Endothelial cell of umbilical vein (primary cell): ENCODE results near the gene CCT2. TPM values are rescaled to one million over a fixed set of nuclear protein-coding genes. Genes with fewer than 3 reads are reported as not detected.

Source experiments
- BruUV-seq: library from RNA; stranded (reverse); fragments of 400-500 nt; replicated peaks from 2 replicates; lab custom pipeline; 2021; lab: Mats Ljungman, UMichigan
- CTCF ChIA-PET: fragments of 300-600, 350-600 bp; sonication (Branson Sonifier 250); formaldehyde crosslinking; loops from one replicate; lab custom pipeline; 2021; ENCODE audit warnings: antibody characterized with exemption, inconsistent platforms; lab: Charles Lee
- POLR2A ChIA-PET: fragments of 300-600, 350-600 bp; sonication (Branson Sonifier 250); formaldehyde crosslinking; loops from one replicate; lab custom pipeline; 2021; ENCODE audit warnings: antibody characterized with exemption, inconsistent platforms; lab: Charles Lee
- DNase-seq: peaks from one replicate; pipeline ENCODE4 v3.0.0-alpha.2; 2011; ENCODE audit warnings: low read depth, low spot score
- FAIRE-seq: peaks from 2 replicates; lab custom pipeline; 2011; peaks lifted over from hg19 to GRCh38; lab: Jason Lieb, UNC
- H2AFZ ChIP-seq: 2 replicates; pipeline ENCODE4 v1.6.0; 2012; ENCODE audit warnings: low read depth, low read length, control low read depth, inconsistent platforms
- H3K27ac ChIP-seq: 2 replicates; pipeline ENCODE4 v1.5.1; 2011; ENCODE audit warnings: low read depth, mild to moderate bottlenecking, control low read depth, low read length, moderate library complexity; ENCODE audit not compliant: insufficient read depth
- H3K27me3 ChIP-seq, 2 experiments: 2 replicates each; pipeline versions ENCODE4 v1.6.0 to v1.6.1; 2011; ENCODE audit warnings: low read length in 2 of 2, mixed read lengths in 1 of 2; ENCODE audit not compliant: control insufficient read depth in 2 of 2, insufficient read depth in 2 of 2
- H3K36me3 ChIP-seq, 2 experiments: 2 replicates in 1 of 2; 3 replicates in 1 of 2; pipeline ENCODE4 v1.5.1; 2011; ENCODE audit warnings: low read length in 2 of 2, mild to moderate bottlenecking in 1 of 2, moderate library complexity in 1 of 2; ENCODE audit not compliant: control insufficient read depth in 2 of 2, insufficient read depth in 2 of 2; ENCODE audit errors: extremely low read depth in 1 of 2
- H3K4me1 ChIP-seq: 3 replicates; pipeline ENCODE4 v1.5.1; 2011; ENCODE audit warnings: mild to moderate bottlenecking, low read length; ENCODE audit not compliant: control insufficient read depth, insufficient read depth; ENCODE audit errors: extremely low read depth
- H3K4me2 ChIP-seq: 2 replicates; pipeline ENCODE4 v1.6.1; 2011; ENCODE audit warnings: low read length, control low read depth, mixed read lengths; ENCODE audit not compliant: insufficient read depth
- H3K4me3 ChIP-seq, 3 experiments: fragments of 200-600 bp in 1 of 3; sonication (generic), shearing (Covaris generic) in 1 of 3; replicated peaks in 1 of 3; 2 replicates each; pipeline ENCODE4 v1.5.1; 2011 to 2016; ENCODE audit warnings: control low read depth in 3 of 3, low read length in 3 of 3, mild to moderate bottlenecking in 2 of 3, inconsistent platforms in 1 of 3, low read depth in 1 of 3, moderate library complexity in 1 of 3; ENCODE audit not compliant: insufficient read depth in 1 of 3
- H3K79me2 ChIP-seq: 2 replicates; pipeline ENCODE4 v1.6.0; 2012; ENCODE audit warnings: low read length, inconsistent platforms; ENCODE audit not compliant: control insufficient read depth, insufficient read depth
- H3K9ac ChIP-seq: replicated peaks from 2 replicates; pipeline ENCODE3; 2011; ENCODE audit warnings: low read length, control low read depth; ENCODE audit not compliant: insufficient read depth; ENCODE audit errors: extremely low read depth
- H3K9me1 ChIP-seq: replicated peaks from 3 replicates; pipeline ENCODE4 v1.6.0; 2011; ENCODE audit warnings: mild to moderate bottlenecking, low read length; ENCODE audit not compliant: control insufficient read depth, insufficient read depth; ENCODE audit errors: extremely low read depth
- H3K9me3 ChIP-seq: replicated peaks from 2 replicates; pipeline ENCODE4 v1.5.1; 2012; ENCODE audit warnings: low read length, inconsistent platforms; ENCODE audit not compliant: control insufficient read depth, insufficient read depth
- H4K20me1 ChIP-seq: replicated peaks from 2 replicates; pipeline ENCODE3; 2011; ENCODE audit warnings: mild to moderate bottlenecking, low read length; ENCODE audit not compliant: control insufficient read depth, insufficient read depth; ENCODE audit errors: extremely low read depth
- EZH2 ChIP-seq: IDR thresholded peaks from 2 replicates; pipeline ENCODE4 v1.6.1; 2012; ENCODE audit warnings: borderline replicate concordance, low read depth, mild to moderate bottlenecking, moderate library complexity, low read length, inconsistent platforms; ENCODE audit not compliant: severe bottlenecking
- FOS ChIP-seq: IDR thresholded peaks from 2 replicates; pipeline ENCODE4 v1.6.1; 2011; ENCODE audit warnings: mild to moderate bottlenecking, low read length, moderate library complexity, borderline replicate concordance; ENCODE audit not compliant: insufficient read depth
- JUN ChIP-seq: IDR thresholded peaks from 2 replicates; pipeline ENCODE4 v1.6.1; 2011; ENCODE audit warnings: borderline replicate concordance, low read depth; ENCODE audit not compliant: insufficient read length, insufficient read depth
- MYC ChIP-seq: IDR thresholded peaks from one replicate; pipeline ENCODE4 v1.6.1; 2011; ENCODE audit warnings: mild to moderate bottlenecking, low read depth, low read length
- POLR2A ChIP-seq: IDR thresholded peaks from 2 replicates; pipeline ENCODE4 v1.6.1; 2012; ENCODE audit warnings: low read depth, mild to moderate bottlenecking, control low read depth, low read length
- POLR2AphosphoS5 ChIP-seq: IDR thresholded peaks from 2 replicates; pipeline ENCODE4 v1.6.1; 2012; ENCODE audit warnings: low read depth, mild to moderate bottlenecking, control low read depth, low read length, moderate library complexity; ENCODE audit not compliant: insufficient read depth
- dilution Hi-C: fragments of 300-500 bp; cut with MboI; formaldehyde crosslinking; loops from one replicate; pipeline ENCODE4 v1.15.0; 2019; ENCODE audit warnings: low sequenced_read_pairs; ENCODE audit not compliant: extremely low pct_ligation_motif_present
- intact Hi-C: fragments of 100-400 bp; cut with micrococcal nuclease; formaldehyde crosslinking; loops from one replicate; pipeline ENCODE4 v1.10.0; 2022
- polyA plus RNA-seq, 4 experiments: library from polyadenylated mRNA; depleted of rRNA in 3 of 4; stranded (reverse) in 3 of 4; unstranded in 1 of 4; fragments of >200 nt; gene quantifications; 2 replicates each; pipeline versions ENCODE4 v1.2.1 to v1.2.3, GENCODE V29; 2011 to 2012; ENCODE audit warnings: missing spikeins in 1 of 4
- total RNA-seq: library from RNA; stranded (reverse); gene quantifications from 2 replicates; pipeline ENCODE4 v1.2.3, GENCODE V29; 2021
- TF ChIP-seq, protein P1 (sequence below), 2 donors: IDR thresholded peaks; 1 replicate in 1 of 2; 2 replicates in 1 of 2; pipeline ENCODE4 v1.5.1; 2011; ENCODE audit warnings: low read length in 2 of 2, mild to moderate bottlenecking in 2 of 2, moderate library complexity in 2 of 2, control low read depth in 1 of 2, inconsistent platforms in 1 of 2, low read depth in 1 of 2; ENCODE audit not compliant: insufficient read depth in 1 of 2; ENCODE audit errors: extremely low read depth in 1 of 2
- TF ChIP-seq, protein P2 (sequence below): IDR thresholded peaks from 2 replicates; pipeline ENCODE4 v1.6.1; 2011; ENCODE audit not compliant: insufficient read depth, insufficient read length

The CCT2 gene
- total and polyA plus RNA-seq, 2 donors (not counting 3 experiments of a cell fraction or from before 2014, with no cell fraction given): 138 to 245 TPM

- H3K9ac ChIP-seq: no peak overlapping the region
- no peak overlapping the region for H2AFZ ChIP-seq
Measured at GRCh38 chr12:69569236-69569635, 16.0 kb upstream of the CCT2 start.

More at GRCh38 chr12:69569236-69569635, 16.0 kb upstream of the CCT2 start:
- dilution Hi-C loops: no loop called here
- Histone ChIP-seq H3K4me2 (no peak overlapping the region), H4K20me1 (no peaks in the 10 kb centered on the region), H3K27ac (no peak overlapping the region), H3K9me1 (no peaks in the 10 kb centered on the region), H3K79me2 (no peaks in the 10 kb centered on the region), H3K36me3 (peaks cover 0 to 11% of the 10 kb centered on the region in 2 experiments), H3K4me1 (no peaks in the 10 kb centered on the region), H3K9me3 (no peaks in the 10 kb centered on the region), H3K4me3 (no peak overlapping the region), H3K27me3 (no peaks in the 10 kb centered on the region)
- FAIRE-seq (no peak), DNase-seq (no peak)
- TF ChIP-seq, protein P1, sequence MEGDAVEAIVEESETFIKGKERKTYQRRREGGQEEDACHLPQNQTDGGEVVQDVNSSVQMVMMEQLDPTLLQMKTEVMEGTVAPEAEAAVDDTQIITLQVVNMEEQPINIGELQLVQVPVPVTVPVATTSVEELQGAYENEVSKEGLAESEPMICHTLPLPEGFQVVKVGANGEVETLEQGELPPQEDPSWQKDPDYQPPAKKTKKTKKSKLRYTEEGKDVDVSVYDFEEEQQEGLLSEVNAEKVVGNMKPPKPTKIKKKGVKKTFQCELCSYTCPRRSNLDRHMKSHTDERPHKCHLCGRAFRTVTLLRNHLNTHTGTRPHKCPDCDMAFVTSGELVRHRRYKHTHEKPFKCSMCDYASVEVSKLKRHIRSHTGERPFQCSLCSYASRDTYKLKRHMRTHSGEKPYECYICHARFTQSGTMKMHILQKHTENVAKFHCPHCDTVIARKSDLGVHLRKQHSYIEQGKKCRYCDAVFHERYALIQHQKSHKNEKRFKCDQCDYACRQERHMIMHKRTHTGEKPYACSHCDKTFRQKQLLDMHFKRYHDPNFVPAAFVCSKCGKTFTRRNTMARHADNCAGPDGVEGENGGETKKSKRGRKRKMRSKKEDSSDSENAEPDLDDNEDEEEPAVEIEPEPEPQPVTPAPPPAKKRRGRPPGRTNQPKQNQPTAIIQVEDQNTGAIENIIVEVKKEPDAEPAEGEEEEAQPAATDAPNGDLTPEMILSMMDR (IDR thresholded peaks at IDR 0.05; ENCODE audit: extremely low read depth in 1 of 2, insufficient read depth in 1 of 2, low read depth in 1 of 2, low read length in 2 of 2): no peak
- TF ChIP-seq EZH2 (no peak), POLR2A (no peak), FOS (no peak), JUN (no peak), MYC (no peak), POLR2AphosphoS5 (no peak)
- TF ChIP-seq, protein P2, sequence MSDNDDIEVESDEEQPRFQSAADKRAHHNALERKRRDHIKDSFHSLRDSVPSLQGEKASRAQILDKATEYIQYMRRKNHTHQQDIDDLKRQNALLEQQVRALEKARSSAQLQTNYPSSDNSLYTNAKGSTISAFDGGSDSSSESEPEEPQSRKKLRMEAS: no peak
- BruUV-seq: no TSS peak
- POLR2A ChIA-PET: interaction anchor here (0.6 to 1.5 kb wide), 2 partner anchors 14 to 176 kb away, joined by 3 to 5 read pairs; no protein-coding TSS in a partner anchor
- intact Hi-C loops: no loop called here
- CTCF ChIA-PET: interaction anchor here (1.2 to 5.9 kb wide), 15 partner anchors 11 to 415 kb away, joined by 3 to 184 read pairs (median 12); partner anchors contain the start of gene FRS2
